Breast epithelium (tissue), 3 donors: ENCODE results near the gene SDC3.

Experiments used
- POLR2A ChIP-seq: fragments of 450-650 bp; IDR thresholded peaks from one replicate; pipeline ENCODE4 v1.6.1; 2016; ENCODE audit warnings: antibody characterized with exemption, mild to moderate bottlenecking, moderate library complexity
- TF ChIP-seq, protein P1 (sequence below), 3 donors: fragments of 450-650 bp; IDR thresholded peaks; one replicate each; pipeline ENCODE4 v1.5.1; 2016 to 2017; ENCODE audit warnings: antibody characterized with exemption in 3 of 3, mild to moderate bottlenecking in 3 of 3, moderate library complexity in 3 of 3

DNA sequence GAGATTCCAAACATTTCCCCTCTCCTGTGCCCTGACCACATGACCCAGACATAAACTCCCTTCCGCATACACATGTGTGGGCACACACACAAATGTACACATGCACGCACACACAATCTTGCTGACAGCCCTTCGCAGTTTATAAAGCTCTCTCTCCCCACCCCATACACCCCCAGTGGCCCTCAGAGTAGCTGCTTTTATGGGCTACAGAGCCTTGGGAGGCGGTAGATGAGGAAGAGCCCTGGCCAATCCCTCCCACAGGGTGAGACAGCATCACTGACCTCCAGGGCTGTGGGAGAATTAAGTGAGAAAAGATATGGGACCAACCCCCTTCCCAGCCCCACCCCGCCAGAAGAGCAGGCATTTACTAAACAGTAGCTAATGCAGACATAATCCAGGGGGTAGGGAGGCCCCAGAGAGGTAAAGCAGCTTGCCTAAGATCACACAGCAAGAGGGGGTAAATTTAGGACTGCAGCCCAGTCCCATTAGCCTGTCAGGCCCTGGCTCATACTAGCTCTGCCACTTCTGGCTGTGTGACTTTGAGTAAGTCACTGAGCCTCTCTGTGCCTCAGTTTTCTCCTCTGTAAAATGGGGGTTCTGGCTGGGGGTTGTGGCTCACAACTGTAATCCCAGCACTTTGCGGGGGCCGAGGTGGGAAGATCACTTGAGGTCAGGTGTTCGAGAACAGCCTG, 5.1 kb downstream of the SDC3 start:
- TF ChIP-seq POLR2A: no peak
- TF ChIP-seq, protein P1, sequence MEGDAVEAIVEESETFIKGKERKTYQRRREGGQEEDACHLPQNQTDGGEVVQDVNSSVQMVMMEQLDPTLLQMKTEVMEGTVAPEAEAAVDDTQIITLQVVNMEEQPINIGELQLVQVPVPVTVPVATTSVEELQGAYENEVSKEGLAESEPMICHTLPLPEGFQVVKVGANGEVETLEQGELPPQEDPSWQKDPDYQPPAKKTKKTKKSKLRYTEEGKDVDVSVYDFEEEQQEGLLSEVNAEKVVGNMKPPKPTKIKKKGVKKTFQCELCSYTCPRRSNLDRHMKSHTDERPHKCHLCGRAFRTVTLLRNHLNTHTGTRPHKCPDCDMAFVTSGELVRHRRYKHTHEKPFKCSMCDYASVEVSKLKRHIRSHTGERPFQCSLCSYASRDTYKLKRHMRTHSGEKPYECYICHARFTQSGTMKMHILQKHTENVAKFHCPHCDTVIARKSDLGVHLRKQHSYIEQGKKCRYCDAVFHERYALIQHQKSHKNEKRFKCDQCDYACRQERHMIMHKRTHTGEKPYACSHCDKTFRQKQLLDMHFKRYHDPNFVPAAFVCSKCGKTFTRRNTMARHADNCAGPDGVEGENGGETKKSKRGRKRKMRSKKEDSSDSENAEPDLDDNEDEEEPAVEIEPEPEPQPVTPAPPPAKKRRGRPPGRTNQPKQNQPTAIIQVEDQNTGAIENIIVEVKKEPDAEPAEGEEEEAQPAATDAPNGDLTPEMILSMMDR (IDR thresholded peaks at IDR 0.05): no peak
